Trophoblast cell (in vitro differentiated cells and primary cell): ENCODE measurements around the gene MYO1A.
"Not testable (repeated sequence)": the region's sequence is repeated elsewhere in the genome, so short reads cannot be mapped to it uniquely, and the experiment has no call there.

Experiments
- DNase-seq, 2 donors: peaks; one replicate each; pipeline ENCODE4 v3.0.0-alpha.2; 2016
- H2AFZ ChIP-seq: 2 replicates; pipeline ENCODE4 v1.6.1; 2013; ENCODE audit warnings: low read length, moderate library complexity, mild to moderate bottlenecking; ENCODE audit not compliant: insufficient read depth, poor library complexity
- H2AK5ac ChIP-seq: 2 replicates; pipeline ENCODE4 v1.6.1; 2013; ENCODE audit warnings: mild to moderate bottlenecking, low read length
- H2BK120ac ChIP-seq: 2 replicates; pipeline ENCODE4 v1.6.1; 2013; ENCODE audit warnings: low read length, mild to moderate bottlenecking, moderate library complexity; ENCODE audit not compliant: insufficient read depth, poor library complexity
- H2BK12ac ChIP-seq: 2 replicates; pipeline ENCODE4 v1.6.1; 2013; ENCODE audit warnings: mild to moderate bottlenecking, low read length, moderate library complexity
- H2BK5ac ChIP-seq: 2 replicates; pipeline ENCODE4 v1.6.1; 2013; ENCODE audit warnings: low read length, low read depth, moderate library complexity, mild to moderate bottlenecking; ENCODE audit not compliant: poor library complexity
- H3K14ac ChIP-seq: 2 replicates; pipeline ENCODE4 v1.6.1; 2013; ENCODE audit warnings: mild to moderate bottlenecking, low read length
- H3K18ac ChIP-seq: 2 replicates; pipeline ENCODE4 v1.6.1; 2013; ENCODE audit warnings: mild to moderate bottlenecking, low read length
- H3K23ac ChIP-seq: 2 replicates; pipeline ENCODE4 v1.6.1; 2013; ENCODE audit warnings: low read length
- H3K27ac ChIP-seq: 2 replicates; pipeline ENCODE4 v1.5.1; 2013; ENCODE audit warnings: low read depth, mild to moderate bottlenecking, inconsistent platforms, low read length, moderate library complexity
- H3K27me3 ChIP-seq: 2 replicates; pipeline ENCODE4 v1.6.1; 2013; ENCODE audit warnings: inconsistent platforms, mild to moderate bottlenecking, low read length, moderate library complexity; ENCODE audit not compliant: insufficient read depth
- H3K36me3 ChIP-seq, 2 experiments: 1 replicate in 1 of 2; 2 replicates in 1 of 2; pipeline ENCODE4 v1.6.1; 2013; ENCODE audit warnings: low read length in 2 of 2, mild to moderate bottlenecking in 2 of 2, moderate library complexity in 1 of 2; ENCODE audit not compliant: insufficient read depth in 2 of 2, control insufficient read depth in 1 of 2
- H3K4ac ChIP-seq: 2 replicates; pipeline ENCODE4 v1.6.1; 2013; ENCODE audit warnings: low read depth, mild to moderate bottlenecking, low read length, moderate library complexity
- H3K4me1 ChIP-seq, 2 experiments: 1 replicate in 1 of 2; 2 replicates in 1 of 2; pipeline ENCODE4 v1.6.1; 2013; ENCODE audit warnings: low read length in 2 of 2, mild to moderate bottlenecking in 2 of 2, moderate library complexity in 1 of 2; ENCODE audit not compliant: insufficient read depth in 2 of 2, control insufficient read depth in 1 of 2
- H3K4me2 ChIP-seq: 2 replicates; pipeline ENCODE4 v1.6.1; 2013; ENCODE audit warnings: inconsistent platforms, mild to moderate bottlenecking, low read length, moderate library complexity
- H3K4me3 ChIP-seq: 2 replicates; pipeline ENCODE4 v1.5.1; 2013; ENCODE audit warnings: mild to moderate bottlenecking, low read depth, low read length, inconsistent platforms
- H3K79me1 ChIP-seq: one replicate; pipeline ENCODE4 v1.6.1; 2013; ENCODE audit warnings: low read length
- H3K79me2 ChIP-seq: 2 replicates; pipeline ENCODE4 v1.6.1; 2013; ENCODE audit warnings: low read length, mild to moderate bottlenecking; ENCODE audit not compliant: control insufficient read depth, insufficient read depth, poor library complexity
- H3K9ac ChIP-seq: 2 replicates; pipeline ENCODE4 v1.6.1; 2013; ENCODE audit warnings: mild to moderate bottlenecking, low read length
- H3K9me3 ChIP-seq: 2 replicates; pipeline ENCODE4 v1.6.1; 2013; ENCODE audit warnings: low read depth, mild to moderate bottlenecking, control low read depth, inconsistent platforms, low read length; ENCODE audit not compliant: insufficient read depth
- H4K12ac ChIP-seq: 2 replicates; pipeline ENCODE4 v1.6.1; 2013; ENCODE audit warnings: low read depth, mild to moderate bottlenecking, low read length, moderate library complexity
- H4K8ac ChIP-seq: 2 replicates; pipeline ENCODE4 v1.6.1; 2013; ENCODE audit warnings: low read depth, mild to moderate bottlenecking, low read length, moderate library complexity
- H4K91ac ChIP-seq: one replicate; pipeline ENCODE4 v1.6.1; 2013; ENCODE audit warnings: low read depth, mild to moderate bottlenecking, low read length, moderate library complexity
- WGBS: extraction: QIAGEN DNeasy Blood & Tissue Kit; methylation state at CpG from one replicate; pipeline ENCODE4 v1.1.7; 2013; ENCODE audit warnings: missing lambda C conversion rate; ENCODE audit not compliant: insufficient read length, insufficient coverage; ENCODE audit errors: extremely low coverage; 5-methylcytosine and 5-hydroxymethylcytosine counted together

The MYO1A gene

GRCh38 chr12:57078519-57079404 is 28.8 kb upstream of the MYO1A start, which contains the start of gene NEMP1:
Gene NEMP1 (minus strand): TSS chr12:57078791. CDS start chr12:57078745, 46 bp downstream.
- Histone ChIP-seq H4K8ac (peak within 1 kb of the TSS; percentile 31), H3K4ac (peak within 1 kb of the TSS; percentile 5), H3K36me3 (peaks cover 0 to 3% of the 10 kb centered on the region in 2 experiments), H3K4me2 (peak within 1 kb of the TSS; percentile 88), H3K79me1 (no peaks in the 10 kb centered on the region), H2BK12ac (no peak within 1 kb of the TSS), H3K9ac (peak within 1 kb of the TSS; percentile 85), H3K4me1 (no peaks in the 10 kb centered on the region), H3K9me3 (no peaks in the 10 kb centered on the region), H2BK120ac (no peak within 1 kb of the TSS), H2AK5ac (no peak within 1 kb of the TSS), H4K91ac (peak within 1 kb of the TSS; percentile 21), H4K12ac (peak within 1 kb of the TSS; percentile 37), H3K27ac (peak within 1 kb of the TSS; percentile 50), H2AFZ (peak within 1 kb of the TSS; percentile 5), H2BK5ac (peak within 1 kb of the TSS; percentile 35), H3K23ac (no peak within 1 kb of the TSS), H3K18ac (peak within 1 kb of the TSS; percentile 26), H3K79me2 (peaks cover 4% of the 10 kb centered on the region), H3K4me3 (peak within 1 kb of the TSS; percentile 82), H3K27me3 (no peaks in the 10 kb centered on the region), H3K14ac (peak within 1 kb of the TSS; percentile 39)
- peak; percentile 100 for DNase-seq
- WGBS = no CpG with 5 or more reads among the region's 39 CpGs

- H3K27me3 ChIP-seq, H3K4me3 ChIP-seq, H2BK120ac ChIP-seq, H3K14ac ChIP-seq, H4K8ac ChIP-seq, H3K18ac ChIP-seq, H3K4me1 ChIP-seq, H3K79me1 ChIP-seq, H4K12ac ChIP-seq, H3K4me2 ChIP-seq, H3K23ac ChIP-seq, H3K27ac ChIP-seq, DNase-seq, H2BK5ac ChIP-seq, H3K36me3 ChIP-seq, H3K79me2 ChIP-seq, H3K4ac ChIP-seq, H2AFZ ChIP-seq, H2AK5ac ChIP-seq, H2BK12ac ChIP-seq, H4K91ac ChIP-seq, H3K9me3 ChIP-seq, H3K9ac ChIP-seq: not testable (repeated sequence)
- no CpG with 5 or more reads among the region's 6 CpGs for WGBS
These were observed 23.9 kb upstream of the MYO1A start for GRCh38 chr12:57073566-57074450.

- Histone ChIP-seq H3K4me1 (no peaks in the 10 kb centered on the region), H3K23ac (no peak overlapping the region), H3K14ac (no peak overlapping the region), H3K18ac (no peak overlapping the region), H2AFZ (no peak overlapping the region), H2BK120ac (no peak overlapping the region), H3K79me1 (no peaks in the 10 kb centered on the region), H2AK5ac (no peak overlapping the region), H3K9me3 (no peaks in the 10 kb centered on the region), H3K4me2 (no peak overlapping the region), H4K12ac (no peak overlapping the region), H3K9ac (no peak overlapping the region), H2BK5ac (no peak overlapping the region), H4K8ac (no peak overlapping the region), H3K36me3 (peaks cover 10 to 12% of the 10 kb centered on the region in 2 experiments), H4K91ac (no peak overlapping the region), H2BK12ac (no peak overlapping the region), H3K27me3 (no peaks in the 10 kb centered on the region), H3K27ac (no peak overlapping the region), H3K4ac (no peak overlapping the region), H3K4me3 (no peak overlapping the region), H3K79me2 (no peaks in the 10 kb centered on the region)
- peak in 1 of 2 donors; percentile 35 for DNase-seq
- no CpG with 5 or more reads among the region's 2 CpGs for WGBS
These were observed 22.7 kb upstream of the MYO1A start for GRCh38 chr12:57072661-57073060.

- no peaks in the 10 kb centered on the region for H3K79me2 ChIP-seq
These were observed 19.6 kb upstream of the MYO1A start for GRCh38 chr12:57069523-57069922.

More at GRCh38 chr12:57069523-57069922, 19.6 kb upstream of the MYO1A start:
- Histone ChIP-seq H2AK5ac (no peak overlapping the region), H3K27me3 (no peaks in the 10 kb centered on the region), H2BK5ac (no peak overlapping the region), H3K23ac (no peak overlapping the region), H3K79me1 (no peaks in the 10 kb centered on the region), H4K8ac (no peak overlapping the region), H3K9ac (peak overlapping the region; percentile 28), H3K4me1 (no peaks in the 10 kb centered on the region), H2BK120ac (no peak overlapping the region), H3K4ac (no peak overlapping the region), H3K18ac (no peak overlapping the region), H2BK12ac (no peak overlapping the region), H2AFZ (no peak overlapping the region), H4K12ac (no peak overlapping the region), H4K91ac (no peak overlapping the region), H3K4me3 (no peak overlapping the region), H3K27ac (no peak overlapping the region), H3K36me3 (peaks cover 12 to 15% of the 10 kb centered on the region in 2 experiments), H3K4me2 (no peak overlapping the region), H3K14ac (no peak overlapping the region), H3K9me3 (no peaks in the 10 kb centered on the region)
- WGBS = no CpG with 5 or more reads among the region's 3 CpGs
- DNase-seq = peak; percentile 64 to 90
